Nephron progenitor cell (in vitro differentiated cells): ENCODE data around the gene ITGB7.

ENCODE experiments used
- DNase-seq: peaks from one replicate; pipeline ENCODE4 v3.0.0; 2021
- H3K27ac Mint-ChIP-seq: 2 replicates; pipeline ENCODE4 v1.8.0; 2021; ENCODE audit warnings: mild to moderate bottlenecking, moderate library complexity, mixed read lengths
- H3K27me3 Mint-ChIP-seq: 2 replicates; pipeline ENCODE4 v1.8.0; 2021; ENCODE audit warnings: mild to moderate bottlenecking, low read depth, mixed read lengths; ENCODE audit not compliant: poor library complexity
- H3K36me3 Mint-ChIP-seq: 2 replicates; pipeline ENCODE4 v1.8.0; 2021; ENCODE audit warnings: low read depth, mixed read lengths
- H3K4me1 Mint-ChIP-seq: 2 replicates; pipeline ENCODE4 v1.8.0; 2021; ENCODE audit warnings: mixed read lengths
- H3K4me3 Mint-ChIP-seq: 2 replicates; pipeline ENCODE4 v1.8.0; 2021; ENCODE audit warnings: mild to moderate bottlenecking, moderate library complexity, mixed read lengths
- H3K9me3 Mint-ChIP-seq: 2 replicates; pipeline ENCODE4 v1.8.0; 2021; ENCODE audit warnings: mild to moderate bottlenecking, moderate library complexity, mixed read lengths
- TF ChIP-seq, protein P1 (sequence below): fragments of 200-600 bp; sonication (generic); IDR thresholded peaks from 2 replicates; pipeline ENCODE4 v1.5.0; 2021; ENCODE audit warnings: antibody characterized with exemption

The ITGB7 gene, protein sequence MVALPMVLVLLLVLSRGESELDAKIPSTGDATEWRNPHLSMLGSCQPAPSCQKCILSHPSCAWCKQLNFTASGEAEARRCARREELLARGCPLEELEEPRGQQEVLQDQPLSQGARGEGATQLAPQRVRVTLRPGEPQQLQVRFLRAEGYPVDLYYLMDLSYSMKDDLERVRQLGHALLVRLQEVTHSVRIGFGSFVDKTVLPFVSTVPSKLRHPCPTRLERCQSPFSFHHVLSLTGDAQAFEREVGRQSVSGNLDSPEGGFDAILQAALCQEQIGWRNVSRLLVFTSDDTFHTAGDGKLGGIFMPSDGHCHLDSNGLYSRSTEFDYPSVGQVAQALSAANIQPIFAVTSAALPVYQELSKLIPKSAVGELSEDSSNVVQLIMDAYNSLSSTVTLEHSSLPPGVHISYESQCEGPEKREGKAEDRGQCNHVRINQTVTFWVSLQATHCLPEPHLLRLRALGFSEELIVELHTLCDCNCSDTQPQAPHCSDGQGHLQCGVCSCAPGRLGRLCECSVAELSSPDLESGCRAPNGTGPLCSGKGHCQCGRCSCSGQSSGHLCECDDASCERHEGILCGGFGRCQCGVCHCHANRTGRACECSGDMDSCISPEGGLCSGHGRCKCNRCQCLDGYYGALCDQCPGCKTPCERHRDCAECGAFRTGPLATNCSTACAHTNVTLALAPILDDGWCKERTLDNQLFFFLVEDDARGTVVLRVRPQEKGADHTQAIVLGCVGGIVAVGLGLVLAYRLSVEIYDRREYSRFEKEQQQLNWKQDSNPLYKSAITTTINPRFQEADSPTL

DNA sequence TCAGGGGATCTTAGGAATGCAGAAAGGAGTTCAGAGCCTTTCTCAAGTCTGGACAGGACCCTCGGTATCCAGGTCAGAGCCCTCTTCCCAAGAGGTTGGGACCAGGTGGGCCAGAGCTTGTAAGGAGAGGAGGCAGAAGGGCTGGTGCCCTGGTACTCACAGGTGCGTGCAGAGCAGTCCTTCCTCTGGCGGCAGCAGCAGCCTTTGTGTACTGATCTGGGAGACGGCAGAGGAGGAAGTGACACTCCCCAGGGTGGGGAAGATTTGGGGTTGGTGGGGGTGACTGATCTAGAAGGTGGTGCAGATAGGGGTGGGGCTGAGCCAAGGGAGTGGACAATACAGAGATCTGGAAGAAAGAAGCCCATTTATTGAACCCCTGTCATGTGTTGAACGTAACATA is at the start of gene ITGB7:
ITGB7 (minus strand) TSS at position 210 of the 400 bp plus-strand sequence. CDS start 6,808 bp downstream, outside the sequence.
- TF ChIP-seq, protein P1, sequence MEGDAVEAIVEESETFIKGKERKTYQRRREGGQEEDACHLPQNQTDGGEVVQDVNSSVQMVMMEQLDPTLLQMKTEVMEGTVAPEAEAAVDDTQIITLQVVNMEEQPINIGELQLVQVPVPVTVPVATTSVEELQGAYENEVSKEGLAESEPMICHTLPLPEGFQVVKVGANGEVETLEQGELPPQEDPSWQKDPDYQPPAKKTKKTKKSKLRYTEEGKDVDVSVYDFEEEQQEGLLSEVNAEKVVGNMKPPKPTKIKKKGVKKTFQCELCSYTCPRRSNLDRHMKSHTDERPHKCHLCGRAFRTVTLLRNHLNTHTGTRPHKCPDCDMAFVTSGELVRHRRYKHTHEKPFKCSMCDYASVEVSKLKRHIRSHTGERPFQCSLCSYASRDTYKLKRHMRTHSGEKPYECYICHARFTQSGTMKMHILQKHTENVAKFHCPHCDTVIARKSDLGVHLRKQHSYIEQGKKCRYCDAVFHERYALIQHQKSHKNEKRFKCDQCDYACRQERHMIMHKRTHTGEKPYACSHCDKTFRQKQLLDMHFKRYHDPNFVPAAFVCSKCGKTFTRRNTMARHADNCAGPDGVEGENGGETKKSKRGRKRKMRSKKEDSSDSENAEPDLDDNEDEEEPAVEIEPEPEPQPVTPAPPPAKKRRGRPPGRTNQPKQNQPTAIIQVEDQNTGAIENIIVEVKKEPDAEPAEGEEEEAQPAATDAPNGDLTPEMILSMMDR: no peak
- no peak within 1 kb of the TSS for H3K27ac Mint-ChIP-seq
- peaks cover 18% of the 10 kb centered on the region for H3K4me1 Mint-ChIP-seq
- DNase-seq: no peak
- peaks cover 10% of the 10 kb centered on the region for H3K27me3 Mint-ChIP-seq
- H3K4me3 Mint-ChIP-seq: no peak within 1 kb of the TSS
- H3K9me3 Mint-ChIP-seq: no peaks in the 10 kb centered on the region
- peaks cover 4% of the 10 kb centered on the region for H3K36me3 Mint-ChIP-seq

DNA sequence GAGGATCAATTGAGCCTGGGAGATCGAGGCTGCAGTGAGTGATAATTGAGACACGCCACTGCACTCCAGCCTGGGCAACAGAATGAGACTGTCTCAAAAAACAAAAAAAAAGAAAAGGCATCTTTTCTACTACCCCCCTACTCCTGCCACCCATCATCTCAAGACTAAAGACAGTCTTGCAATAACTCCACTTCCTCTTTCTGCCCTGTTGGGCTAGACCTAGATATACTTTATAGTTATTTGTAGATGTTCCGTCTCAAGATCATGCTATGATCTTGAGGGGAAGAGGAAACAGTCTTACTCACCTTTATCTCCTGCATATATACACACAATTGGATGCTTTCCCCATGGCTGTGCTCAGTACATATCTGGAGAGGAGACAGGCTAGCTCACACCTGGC is 48.9 kb upstream of the ITGB7 start:
- Mint-ChIP-seq H3K4me3 (no peak overlapping the region), H3K4me1 (peaks cover 34% of the 10 kb centered on the region), H3K27ac (no peak overlapping the region), H3K9me3 (no peaks in the 10 kb centered on the region), H3K36me3 (no peaks in the 10 kb centered on the region), H3K27me3 (no peaks in the 10 kb centered on the region)
- TF ChIP-seq, protein P1: no peak
- DNase-seq: no peak

DNA sequence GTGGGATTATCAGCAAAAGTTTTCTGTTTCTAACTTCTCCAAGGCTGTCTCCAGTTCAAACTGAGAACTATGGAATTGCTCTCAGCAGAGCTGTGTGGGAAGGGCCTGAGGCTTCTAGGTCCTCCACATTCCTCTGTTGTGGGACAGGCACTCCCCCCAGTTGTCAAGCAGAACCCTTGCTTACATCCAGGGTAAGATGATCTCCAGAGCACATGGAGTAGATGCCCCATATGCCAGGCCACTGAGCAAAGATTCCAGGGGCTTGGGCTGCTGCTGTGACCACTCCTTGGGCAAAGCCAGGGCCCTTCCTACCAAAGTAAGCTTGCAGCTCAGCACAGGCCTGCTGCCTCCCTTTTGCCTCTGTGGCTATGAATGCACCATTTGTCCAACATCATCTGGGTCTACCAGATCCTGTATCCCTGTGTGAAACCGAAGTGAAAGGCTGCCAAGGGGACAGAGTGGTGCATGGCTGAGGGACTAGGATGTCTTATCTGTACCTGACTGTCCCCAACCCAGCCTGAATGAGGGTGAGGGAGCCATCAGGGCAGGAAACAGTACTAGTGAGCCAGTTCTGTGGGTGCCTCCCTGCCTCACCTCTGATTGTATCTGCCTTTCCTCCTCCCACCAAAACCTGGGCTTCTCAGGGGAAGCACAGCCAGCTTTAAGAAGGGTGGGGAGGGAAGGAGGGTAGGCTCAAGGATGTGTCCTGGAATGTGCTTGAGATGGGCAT is 47.9 kb upstream of the ITGB7 start:
- no peaks in the 10 kb centered on the region for H3K36me3 Mint-ChIP-seq
- no peak for DNase-seq
- H3K27me3 Mint-ChIP-seq: no peaks in the 10 kb centered on the region
- H3K4me3 Mint-ChIP-seq: no peak overlapping the region
- TF ChIP-seq, protein P1: no peak
- H3K27ac Mint-ChIP-seq: no peak overlapping the region
- H3K9me3 Mint-ChIP-seq: no peaks in the 10 kb centered on the region
- H3K4me1 Mint-ChIP-seq: peaks cover 42% of the 10 kb centered on the region

GRCh38 chr12:53253298-53253697 is 46.2 kb upstream of the ITGB7 start:
- Mint-ChIP-seq H3K9me3 (no peaks in the 10 kb centered on the region), H3K4me1 (peaks cover 34% of the 10 kb centered on the region), H3K36me3 (no peaks in the 10 kb centered on the region), H3K4me3 (peak overlapping the region; percentile 99), H3K27me3 (no peaks in the 10 kb centered on the region), H3K27ac (peak overlapping the region; percentile 64)
- no peak for DNase-seq
- TF ChIP-seq, protein P1: no peak

DNA sequence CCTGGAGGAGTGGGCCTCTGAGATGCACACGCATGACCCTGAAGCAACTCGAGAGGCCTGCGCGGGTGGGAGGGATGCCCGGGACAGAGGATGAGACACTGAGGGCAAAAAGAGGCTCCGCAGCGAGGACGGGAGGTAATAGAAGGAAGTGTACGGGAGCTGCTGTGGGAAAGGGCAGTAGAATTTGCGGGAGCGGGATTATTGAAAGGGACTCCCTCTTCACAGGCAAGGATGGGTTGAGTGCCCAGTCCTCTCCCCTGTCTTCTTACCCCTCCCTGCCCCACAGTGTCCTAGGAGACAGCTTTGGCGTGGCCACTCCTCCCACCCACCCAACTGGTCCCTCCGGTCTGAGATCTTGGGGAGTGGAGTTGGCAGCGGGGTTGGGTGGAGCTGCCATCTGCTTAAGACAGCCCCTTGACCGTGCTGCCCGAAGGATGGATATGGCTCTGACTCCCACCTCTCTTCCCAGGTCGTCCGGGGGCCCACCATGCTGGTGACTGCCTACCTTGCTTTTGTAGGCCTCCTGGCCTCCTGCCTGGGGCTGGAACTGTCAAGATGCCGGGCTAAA is 45.4 kb upstream of the ITGB7 start:
- H3K4me3 Mint-ChIP-seq: peak overlapping the region; percentile 99

More for the DNA sequence above, 45.4 kb upstream of the ITGB7 start:
- Mint-ChIP-seq H3K4me1 (peaks cover 34% of the 10 kb centered on the region), H3K9me3 (no peaks in the 10 kb centered on the region), H3K27me3 (no peaks in the 10 kb centered on the region), H3K27ac (peak overlapping the region; percentile 90), H3K36me3 (no peaks in the 10 kb centered on the region)
- DNase-seq: no peak
- TF ChIP-seq, protein P1: no peak
